Endothelial cell of umbilical vein (primary cell): ENCODE results near the gene SLC2A2. TPM values are rescaled to one million over a fixed set of nuclear protein-coding genes. Genes with fewer than 3 reads are reported as not detected.

ENCODE experiments used
- BruUV-seq: library from RNA; stranded (reverse); fragments of 400-500 nt; replicated peaks from 2 replicates; lab custom pipeline; 2021; lab: Mats Ljungman, UMichigan
- CTCF ChIA-PET: fragments of 300-600, 350-600 bp; sonication (Branson Sonifier 250); formaldehyde crosslinking; loops from one replicate; lab custom pipeline; 2021; ENCODE audit warnings: antibody characterized with exemption, inconsistent platforms; lab: Charles Lee
- POLR2A ChIA-PET: fragments of 300-600, 350-600 bp; sonication (Branson Sonifier 250); formaldehyde crosslinking; loops from one replicate; lab custom pipeline; 2021; ENCODE audit warnings: antibody characterized with exemption, inconsistent platforms; lab: Charles Lee
- DNase-seq: peaks from one replicate; pipeline ENCODE4 v3.0.0-alpha.2; 2011; ENCODE audit warnings: low read depth, low spot score
- FAIRE-seq: peaks from 2 replicates; lab custom pipeline; 2011; peaks lifted over from hg19 to GRCh38; lab: Jason Lieb, UNC
- H2AFZ ChIP-seq: 2 replicates; pipeline ENCODE4 v1.6.0; 2012; ENCODE audit warnings: low read depth, low read length, control low read depth, inconsistent platforms
- H3K27ac ChIP-seq: 2 replicates; pipeline ENCODE4 v1.5.1; 2011; ENCODE audit warnings: low read depth, mild to moderate bottlenecking, control low read depth, low read length, moderate library complexity; ENCODE audit not compliant: insufficient read depth
- H3K27me3 ChIP-seq, 2 experiments: 2 replicates each; pipeline versions ENCODE4 v1.6.0 to v1.6.1; 2011; ENCODE audit warnings: low read length in 2 of 2, mixed read lengths in 1 of 2; ENCODE audit not compliant: control insufficient read depth in 2 of 2, insufficient read depth in 2 of 2
- H3K36me3 ChIP-seq, 2 experiments: 2 replicates in 1 of 2; 3 replicates in 1 of 2; pipeline ENCODE4 v1.5.1; 2011; ENCODE audit warnings: low read length in 2 of 2, mild to moderate bottlenecking in 1 of 2, moderate library complexity in 1 of 2; ENCODE audit not compliant: control insufficient read depth in 2 of 2, insufficient read depth in 2 of 2; ENCODE audit errors: extremely low read depth in 1 of 2
- H3K4me1 ChIP-seq: 3 replicates; pipeline ENCODE4 v1.5.1; 2011; ENCODE audit warnings: mild to moderate bottlenecking, low read length; ENCODE audit not compliant: control insufficient read depth, insufficient read depth; ENCODE audit errors: extremely low read depth
- H3K4me2 ChIP-seq: 2 replicates; pipeline ENCODE4 v1.6.1; 2011; ENCODE audit warnings: low read length, control low read depth, mixed read lengths; ENCODE audit not compliant: insufficient read depth
- H3K4me3 ChIP-seq, 3 experiments: fragments of 200-600 bp in 1 of 3; sonication (generic), shearing (Covaris generic) in 1 of 3; replicated peaks in 1 of 3; 2 replicates each; pipeline ENCODE4 v1.5.1; 2011 to 2016; ENCODE audit warnings: control low read depth in 3 of 3, low read length in 3 of 3, mild to moderate bottlenecking in 2 of 3, inconsistent platforms in 1 of 3, low read depth in 1 of 3, moderate library complexity in 1 of 3; ENCODE audit not compliant: insufficient read depth in 1 of 3
- H3K79me2 ChIP-seq: 2 replicates; pipeline ENCODE4 v1.6.0; 2012; ENCODE audit warnings: low read length, inconsistent platforms; ENCODE audit not compliant: control insufficient read depth, insufficient read depth
- H3K9ac ChIP-seq: replicated peaks from 2 replicates; pipeline ENCODE3; 2011; ENCODE audit warnings: low read length, control low read depth; ENCODE audit not compliant: insufficient read depth; ENCODE audit errors: extremely low read depth
- H3K9me1 ChIP-seq: replicated peaks from 3 replicates; pipeline ENCODE4 v1.6.0; 2011; ENCODE audit warnings: mild to moderate bottlenecking, low read length; ENCODE audit not compliant: control insufficient read depth, insufficient read depth; ENCODE audit errors: extremely low read depth
- H3K9me3 ChIP-seq: replicated peaks from 2 replicates; pipeline ENCODE4 v1.5.1; 2012; ENCODE audit warnings: low read length, inconsistent platforms; ENCODE audit not compliant: control insufficient read depth, insufficient read depth
- H4K20me1 ChIP-seq: replicated peaks from 2 replicates; pipeline ENCODE3; 2011; ENCODE audit warnings: mild to moderate bottlenecking, low read length; ENCODE audit not compliant: control insufficient read depth, insufficient read depth; ENCODE audit errors: extremely low read depth
- FOS ChIP-seq: IDR thresholded peaks from 2 replicates; pipeline ENCODE4 v1.6.1; 2011; ENCODE audit warnings: mild to moderate bottlenecking, low read length, moderate library complexity, borderline replicate concordance; ENCODE audit not compliant: insufficient read depth
- GATA2 ChIP-seq: IDR thresholded peaks from 2 replicates; pipeline ENCODE4 v1.7.0; 2011; ENCODE audit warnings: low read depth, mild to moderate bottlenecking, moderate library complexity, mixed read lengths, low read length; ENCODE audit not compliant: insufficient read length, insufficient read depth
- MYC ChIP-seq: IDR thresholded peaks from one replicate; pipeline ENCODE4 v1.6.1; 2011; ENCODE audit warnings: mild to moderate bottlenecking, low read depth, low read length
- POLR2A ChIP-seq: IDR thresholded peaks from 2 replicates; pipeline ENCODE4 v1.6.1; 2012; ENCODE audit warnings: low read depth, mild to moderate bottlenecking, control low read depth, low read length
- dilution Hi-C: fragments of 300-500 bp; cut with MboI; formaldehyde crosslinking; loops from one replicate; pipeline ENCODE4 v1.15.0; 2019; ENCODE audit warnings: low sequenced_read_pairs; ENCODE audit not compliant: extremely low pct_ligation_motif_present
- intact Hi-C: fragments of 100-400 bp; cut with micrococcal nuclease; formaldehyde crosslinking; loops from one replicate; pipeline ENCODE4 v1.10.0; 2022
- polyA plus RNA-seq, 4 experiments: library from polyadenylated mRNA; depleted of rRNA in 3 of 4; stranded (reverse) in 3 of 4; unstranded in 1 of 4; fragments of >200 nt; gene quantifications; 2 replicates each; pipeline versions ENCODE4 v1.2.1 to v1.2.3, GENCODE V29; 2011 to 2012; ENCODE audit warnings: missing spikeins in 1 of 4
- total RNA-seq: library from RNA; stranded (reverse); gene quantifications from 2 replicates; pipeline ENCODE4 v1.2.3, GENCODE V29; 2021
- TF ChIP-seq, protein P1 (sequence below), 2 donors: IDR thresholded peaks; 1 replicate in 1 of 2; 2 replicates in 1 of 2; pipeline ENCODE4 v1.5.1; 2011; ENCODE audit warnings: low read length in 2 of 2, mild to moderate bottlenecking in 2 of 2, moderate library complexity in 2 of 2, control low read depth in 1 of 2, inconsistent platforms in 1 of 2, low read depth in 1 of 2; ENCODE audit not compliant: insufficient read depth in 1 of 2; ENCODE audit errors: extremely low read depth in 1 of 2

SLC2A2 gene
- total and polyA plus RNA-seq, 2 donors (not counting 3 experiments of a cell fraction or from before 2014, with no cell fraction given) = not detected

DNA sequence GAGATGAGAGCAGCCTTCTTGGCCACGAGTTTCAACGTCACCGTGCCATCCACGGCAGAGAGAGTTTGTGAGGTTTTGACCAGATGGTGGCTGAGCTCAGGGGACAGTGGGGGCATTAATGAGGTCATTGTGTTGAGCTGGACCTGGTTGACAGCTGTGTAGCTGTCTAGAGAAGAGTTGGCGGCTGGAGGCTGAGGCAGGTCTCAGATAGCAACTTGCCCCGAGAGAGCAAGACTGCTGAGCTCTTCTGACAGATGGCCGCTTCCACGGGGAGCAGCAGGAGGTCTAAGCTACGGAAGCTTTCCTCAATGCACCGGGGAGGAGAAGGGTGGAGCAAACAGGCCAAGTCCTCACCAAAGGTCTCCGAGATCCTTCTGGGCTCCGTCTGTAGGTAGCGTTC is 73.3 kb downstream of the SLC2A2 start:
- intact Hi-C loops = no loop called here
- no peak overlapping the region for H2AFZ ChIP-seq
- ChIA-PET POLR2A (no interaction called here), CTCF (interaction anchor here (1.5 to 1.8 kb wide), 2 partner anchors 8 to 12 kb away, joined by 4 to 6 read pairs; no protein-coding TSS in a partner anchor)
- H3K9ac ChIP-seq = no peak overlapping the region
- TF ChIP-seq MYC (no peak), POLR2A (no peak)
- DNase-seq = no peak
- no peak overlapping the region for H3K4me3 ChIP-seq
- H3K9me3 ChIP-seq = no peaks in the 10 kb centered on the region
- dilution Hi-C loops = no loop called here
- no peaks in the 10 kb centered on the region for H3K79me2 ChIP-seq
- H3K27me3 ChIP-seq = peaks cover 4 to 19% of the 10 kb centered on the region in 2 experiments
- no TSS peak for BruUV-seq
- no peaks in the 10 kb centered on the region for H4K20me1 ChIP-seq
- no peaks in the 10 kb centered on the region for H3K4me1 ChIP-seq
- no peaks in the 10 kb centered on the region for H3K36me3 ChIP-seq
- FAIRE-seq = no peak
- H3K4me2 ChIP-seq = no peak overlapping the region
- H3K9me1 ChIP-seq = no peaks in the 10 kb centered on the region
- no peak overlapping the region for H3K27ac ChIP-seq

DNA sequence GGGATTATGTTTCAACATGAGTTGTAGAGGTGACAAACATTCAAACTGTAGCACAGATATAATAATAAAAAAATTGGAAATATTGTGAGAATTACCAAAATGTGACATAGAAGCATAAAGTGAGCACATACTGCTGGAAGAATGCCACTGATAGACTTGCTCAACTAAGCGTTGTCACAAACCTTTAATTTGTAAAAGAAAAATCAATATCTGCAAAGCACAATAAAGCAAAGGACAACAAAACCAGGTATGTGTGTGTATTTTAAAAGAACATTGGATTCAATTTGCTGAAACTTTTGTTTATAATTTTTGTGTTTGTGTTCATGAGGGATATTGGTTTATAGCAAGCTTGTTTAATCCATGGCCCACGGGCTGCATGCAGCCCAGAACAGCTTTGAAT is 77.3 kb downstream of the SLC2A2 start:
- dilution Hi-C loops = no loop called here
- Histone ChIP-seq H3K9me1 (no peaks in the 10 kb centered on the region), H3K4me2 (no peak overlapping the region), H3K79me2 (no peaks in the 10 kb centered on the region), H3K27me3 (peaks cover 2 to 11% of the 10 kb centered on the region in 2 experiments), H3K36me3 (no peaks in the 10 kb centered on the region), H3K4me1 (no peaks in the 10 kb centered on the region), H4K20me1 (no peaks in the 10 kb centered on the region), H3K9me3 (no peaks in the 10 kb centered on the region), H3K4me3 (no peak overlapping the region), H3K27ac (no peak overlapping the region), H2AFZ (no peak overlapping the region), H3K9ac (no peak overlapping the region)
- POLR2A ChIA-PET = no interaction called here
- FAIRE-seq (no peak), DNase-seq (no peak)
- TF ChIP-seq, protein P1, sequence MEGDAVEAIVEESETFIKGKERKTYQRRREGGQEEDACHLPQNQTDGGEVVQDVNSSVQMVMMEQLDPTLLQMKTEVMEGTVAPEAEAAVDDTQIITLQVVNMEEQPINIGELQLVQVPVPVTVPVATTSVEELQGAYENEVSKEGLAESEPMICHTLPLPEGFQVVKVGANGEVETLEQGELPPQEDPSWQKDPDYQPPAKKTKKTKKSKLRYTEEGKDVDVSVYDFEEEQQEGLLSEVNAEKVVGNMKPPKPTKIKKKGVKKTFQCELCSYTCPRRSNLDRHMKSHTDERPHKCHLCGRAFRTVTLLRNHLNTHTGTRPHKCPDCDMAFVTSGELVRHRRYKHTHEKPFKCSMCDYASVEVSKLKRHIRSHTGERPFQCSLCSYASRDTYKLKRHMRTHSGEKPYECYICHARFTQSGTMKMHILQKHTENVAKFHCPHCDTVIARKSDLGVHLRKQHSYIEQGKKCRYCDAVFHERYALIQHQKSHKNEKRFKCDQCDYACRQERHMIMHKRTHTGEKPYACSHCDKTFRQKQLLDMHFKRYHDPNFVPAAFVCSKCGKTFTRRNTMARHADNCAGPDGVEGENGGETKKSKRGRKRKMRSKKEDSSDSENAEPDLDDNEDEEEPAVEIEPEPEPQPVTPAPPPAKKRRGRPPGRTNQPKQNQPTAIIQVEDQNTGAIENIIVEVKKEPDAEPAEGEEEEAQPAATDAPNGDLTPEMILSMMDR (IDR thresholded peaks at IDR 0.05; ENCODE audit: extremely low read depth in 1 of 2, insufficient read depth in 1 of 2, low read depth in 1 of 2, low read length in 2 of 2) = no peak
- TF ChIP-seq GATA2 (no peak), MYC (no peak), FOS (no peak)
- no TSS peak for BruUV-seq
- CTCF ChIA-PET = interaction anchor here (0.9 to 1.1 kb wide), 3 partner anchors 12 to 663 kb away, joined by 3 read pairs; no protein-coding TSS in a partner anchor
- intact Hi-C loops = no loop called here
